SK-N-SH (cell line): ENCODE results near the gene ZGPAT. TPM values are rescaled to one million over a fixed set of nuclear protein-coding genes. Genes with fewer than 3 reads are reported as not detected.
"Not testable (repeated sequence)": the region's sequence is repeated elsewhere in the genome, so short reads cannot be mapped to it uniquely, and the experiment has no call there.

ENCODE experiments used
- CTCF ChIA-PET: fragments of 300-600, 350-600 bp; formaldehyde crosslinking; extraction: SDS; loops from one replicate; lab custom pipeline; 2021; lab: Yijun Ruan, JAX
- POLR2A ChIA-PET: fragments of 350-600 bp; sonication (Branson Sonifier 250); formaldehyde crosslinking; extraction: SDS; loops from one replicate; lab custom pipeline; 2020; ENCODE audit warnings: antibody characterized with exemption, inconsistent platforms; lab: Yijun Ruan, JAX
- DNase-seq: peaks from one replicate; pipeline ENCODE4 v3.0.0; 2012
- H2AFZ ChIP-seq: fragments of 200-600 bp; sonication (generic); 2 replicates; pipeline ENCODE4 v1.8.1; 2016; ENCODE audit warnings: antibody characterized with exemption, mild to moderate bottlenecking, low read depth
- H3F3A ChIP-seq: fragments of 200-600 bp; sonication (generic); replicated peaks from 2 replicates; pipeline ENCODE3; 2016; ENCODE audit warnings: antibody characterized with exemption, mild to moderate bottlenecking; ENCODE audit not compliant: insufficient read depth
- H3K27ac ChIP-seq, 2 experiments: fragments of 200-500 bp in 1 of 2; fragments of 200-600 bp in 1 of 2; sonication (Bioruptor generic) in 1 of 2; sonication (generic), shearing (Covaris generic) in 1 of 2; 2 replicates each; pipeline versions ENCODE4 v1.5.1 to v1.6.1; 2014 to 2016; ENCODE audit warnings: low read depth in 2 of 2, inconsistent platforms in 1 of 2, low read length in 1 of 2, mild to moderate bottlenecking in 1 of 2, mixed read lengths in 1 of 2
- H3K27me3 ChIP-seq: fragments of 200-600 bp; sonication (generic), shearing (Covaris generic); 2 replicates; pipeline ENCODE4 v1.6.1; 2016; ENCODE audit warnings: mixed run types; ENCODE audit not compliant: insufficient read depth
- H3K36me3 ChIP-seq, 2 experiments: fragments of 200-500 bp in 1 of 2; fragments of 200-600 bp in 1 of 2; sonication (Bioruptor generic) in 1 of 2; sonication (generic) in 1 of 2; replicated peaks in 1 of 2; 2 replicates each; pipeline versions ENCODE3 to v1.5.1; 2014 to 2016; ENCODE audit warnings: low read length in 1 of 2, mild to moderate bottlenecking in 1 of 2; ENCODE audit not compliant: insufficient read depth in 2 of 2, control insufficient read depth in 1 of 2
- H3K4me1 ChIP-seq, 2 experiments: fragments of 200-500 bp in 1 of 2; fragments of 200-600 bp in 1 of 2; sonication (Bioruptor generic) in 1 of 2; sonication (generic), shearing (Covaris generic) in 1 of 2; 2 replicates each; pipeline versions ENCODE4 v1.5.1 to v1.6.1; 2014 to 2016; ENCODE audit warnings: low read depth in 1 of 2, low read length in 1 of 2, mixed run types in 1 of 2; ENCODE audit not compliant: insufficient read depth in 2 of 2, control insufficient read depth in 1 of 2
- H3K4me2 ChIP-seq: fragments of 200-600 bp; sonication (generic), shearing (Covaris generic); 2 replicates; pipeline ENCODE4 v1.6.1; 2017; ENCODE audit warnings: mixed run types
- H3K4me3 ChIP-seq, 2 experiments: fragments of 200-500 bp in 1 of 2; fragments of 200-600 bp in 1 of 2; sonication (Bioruptor generic) in 1 of 2; sonication (generic), shearing (Covaris generic) in 1 of 2; 2 replicates each; pipeline versions ENCODE4 v1.5.1 to v1.8.1; 2014 to 2016; ENCODE audit warnings: low read depth in 2 of 2, inconsistent platforms in 1 of 2, low read length in 1 of 2, mild to moderate bottlenecking in 1 of 2, mixed read lengths in 1 of 2, moderate library complexity in 1 of 2
- H3K79me2 ChIP-seq: fragments of 200-600 bp; sonication (generic); 2 replicates; pipeline ENCODE4 v1.8.1; 2017; ENCODE audit warnings: mild to moderate bottlenecking; ENCODE audit not compliant: insufficient read depth
- H3K9ac ChIP-seq: fragments of 200-600 bp; sonication (generic); 2 replicates; pipeline ENCODE4 v1.6.1; 2017; ENCODE audit warnings: mixed run types
- H3K9me2 ChIP-seq: fragments of 200-600 bp; sonication (generic); 2 replicates; pipeline ENCODE4 v1.6.1; 2017; ENCODE audit warnings: mixed run types
- H3K9me3 ChIP-seq: fragments of 200-600 bp; sonication (generic); 2 replicates; pipeline ENCODE4 v1.6.1; 2017; ENCODE audit warnings: mixed run types, mild to moderate bottlenecking, moderate library complexity
- H4K20me1 ChIP-seq: fragments of 200-600 bp; sonication (generic); 2 replicates; pipeline ENCODE4 v1.6.1; 2017; ENCODE audit warnings: mild to moderate bottlenecking, mixed run types; ENCODE audit not compliant: insufficient read depth
- EP300 ChIP-seq, 2 experiments: IDR thresholded peaks; 2 replicates each; pipeline versions ENCODE4 v1.4.0 to v1.6.1; 2012; ENCODE audit warnings: borderline replicate concordance in 1 of 2, low read depth in 1 of 2, low read length in 1 of 2
- FOXM1 ChIP-seq: IDR thresholded peaks from 2 replicates; pipeline ENCODE4 v1.4.0; 2012; ENCODE audit warnings: low read depth, mild to moderate bottlenecking
- JUND ChIP-seq: IDR thresholded peaks from 2 replicates; pipeline ENCODE4 v1.4.0; 2012
- MAX ChIP-seq: IDR thresholded peaks from 2 replicates; pipeline ENCODE4 v1.4.0; 2012; ENCODE audit warnings: low read depth
- PBX3 ChIP-seq: IDR thresholded peaks from 2 replicates; pipeline ENCODE4; 2012
- POLR2AphosphoS5 ChIP-seq: IDR thresholded peaks from 2 replicates; pipeline ENCODE4 v1.6.1; 2012; ENCODE audit warnings: low read depth, low read length
- REST ChIP-seq: IDR thresholded peaks from 2 replicates; pipeline ENCODE4 v1.6.1; 2012; ENCODE audit warnings: mild to moderate bottlenecking, low read depth, low read length, moderate library complexity
- RXRA ChIP-seq: IDR thresholded peaks from 2 replicates; pipeline ENCODE4 v1.4.0; 2012; ENCODE audit warnings: low read depth, mild to moderate bottlenecking, borderline replicate concordance
- YY1 ChIP-seq: IDR thresholded peaks from 2 replicates; pipeline ENCODE4 v1.4.0; 2012; ENCODE audit warnings: low read depth, mild to moderate bottlenecking
- ZBTB33 ChIP-seq: IDR thresholded peaks from 2 replicates; pipeline ENCODE4 v1.4.0; 2012; ENCODE audit warnings: low read depth, borderline replicate concordance
- WGBS: methylation state at CpG from one replicate; pipeline ENCODE4 v1.1.6; 2017; ENCODE audit warnings: low lambda C conversion rate; 5-methylcytosine and 5-hydroxymethylcytosine counted together
- polyA plus RNA-seq, 3 experiments: library from polyadenylated mRNA; depleted of rRNA; stranded (reverse); fragments of >200 nt; gene quantifications; 2 replicates each; pipeline ENCODE4 v1.2.3, GENCODE V29; 2012

Gene ZGPAT
- polyA plus RNA-seq, 1 of the 3 experiments (the other 2 are of a cell fraction), result 33.7 TPM

- TF ChIP-seq REST (no peak), POLR2AphosphoS5 (no peak), RXRA (no peak), PBX3 (no peak), EP300 (IDR thresholded peaks at IDR 0.05; ENCODE audit: borderline replicate concordance in 1 of 2, low read depth in 1 of 2, low read length in 1 of 2) (no peak), FOXM1 (no peak), JUND (no peak), YY1 (no peak), MAX (no peak), ZBTB33 (no peak)
- TF ChIP-seq, all 33 proteins: peak for 0
These were observed 39.5 kb upstream of the ZGPAT start (continued) for GRCh38 chr20:63668351-63668750.

- POLR2A ChIA-PET, result interaction anchor here (0.6 kb wide), 1 partner anchor 441 kb away, joined by 3 read pairs; no protein-coding TSS in a partner anchor
- H3K4me2 ChIP-seq, H3K27ac ChIP-seq, H3K4me1 ChIP-seq, DNase-seq, H3K9me3 ChIP-seq, H3K79me2 ChIP-seq, H3K9me2 ChIP-seq, CTCF ChIA-PET, H3F3A ChIP-seq, H2AFZ ChIP-seq, H3K27me3 ChIP-seq, H3K9ac ChIP-seq, H4K20me1 ChIP-seq, H3K4me3 ChIP-seq: not testable (repeated sequence)
- WGBS, result 97% methylated on average over 12 of the region's 12 CpGs
- peaks cover 0 to 24% of the 10 kb centered on the region in 2 experiments for H3K36me3 ChIP-seq
These were observed 36.1 kb upstream of the ZGPAT start for GRCh38 chr20:63671695-63672094.
